SK-N-SH treated with all-trans-retinoic acid at 6 μM for 48 hours (cell line): ENCODE results near the gene OCLN.

Source experiments
- ARNTL ChIP-seq: fragments of 450-650 bp; formaldehyde crosslinking; IDR thresholded peaks from 2 replicates; pipeline ENCODE4 v1.5.0; 2020; ENCODE audit warnings: low read depth, mild to moderate bottlenecking, moderate library complexity, borderline replicate concordance
- CSDC2 ChIP-seq: fragments of 250-450 bp; sonication (Bioruptor Pico); IDR thresholded peaks from 2 replicates; pipeline ENCODE4 v1.5.0; 2020; ENCODE audit warnings: mild to moderate bottlenecking, moderate library complexity
- ESRRG ChIP-seq: fragments of 250-450 bp; sonication (Bioruptor Pico); IDR thresholded peaks from 2 replicates; pipeline ENCODE4 v1.6.1; 2021; ENCODE audit warnings: mild to moderate bottlenecking
- RARB ChIP-seq: fragments of 250-450 bp; sonication (Bioruptor Pico); IDR thresholded peaks from 2 replicates; pipeline ENCODE4 v1.8.0; 2021; ENCODE audit warnings: mild to moderate bottlenecking, moderate library complexity
- ZC3H10 ChIP-seq: fragments of 250-450 bp; sonication (Bioruptor Pico); IDR thresholded peaks from 2 replicates; pipeline ENCODE4 v1.5.1; 2021; ENCODE audit warnings: mild to moderate bottlenecking, moderate library complexity
- TF ChIP-seq, protein P1 (sequence below): fragments of 250-450 bp; sonication (Bioruptor Pico); IDR thresholded peaks from 2 replicates; pipeline ENCODE4 v1.5.1; 2020; ENCODE audit warnings: low read depth, mild to moderate bottlenecking, moderate library complexity
- TF ChIP-seq, protein P2 (sequence below): fragments of 250-450 bp; sonication (Bioruptor Pico); IDR thresholded peaks from 2 replicates; pipeline ENCODE4 v1.5.0; 2020; ENCODE audit warnings: mild to moderate bottlenecking, moderate library complexity

DNA sequence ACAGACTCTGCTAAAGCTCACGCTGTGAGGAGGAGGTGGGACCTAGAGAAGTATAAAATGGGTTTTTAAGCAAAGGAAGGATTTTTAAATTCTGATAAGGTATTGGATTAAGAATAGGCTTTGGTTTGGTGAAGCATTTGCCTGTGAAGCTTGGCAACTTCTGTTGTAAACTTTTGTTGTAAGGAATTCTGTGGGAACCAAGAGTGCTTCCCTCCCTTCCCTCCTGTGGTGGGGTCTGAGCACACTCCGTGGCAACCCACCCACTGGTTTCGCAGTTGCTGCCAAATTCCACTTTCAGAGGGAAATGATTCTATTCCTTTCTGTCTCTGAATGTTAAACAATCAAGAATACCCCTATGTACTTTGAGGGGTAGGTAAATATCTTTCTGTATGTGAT, 38.8 kb downstream of the OCLN start:
- TF ChIP-seq RARB (no peak), CSDC2 (CRISPR knock-in tag) (no peak), ARNTL (CRISPR knock-in tag) (no peak), ESRRG (CRISPR knock-in tag) (no peak), ZC3H10 (CRISPR knock-in tag) (no peak)
- TF ChIP-seq, protein P1, sequence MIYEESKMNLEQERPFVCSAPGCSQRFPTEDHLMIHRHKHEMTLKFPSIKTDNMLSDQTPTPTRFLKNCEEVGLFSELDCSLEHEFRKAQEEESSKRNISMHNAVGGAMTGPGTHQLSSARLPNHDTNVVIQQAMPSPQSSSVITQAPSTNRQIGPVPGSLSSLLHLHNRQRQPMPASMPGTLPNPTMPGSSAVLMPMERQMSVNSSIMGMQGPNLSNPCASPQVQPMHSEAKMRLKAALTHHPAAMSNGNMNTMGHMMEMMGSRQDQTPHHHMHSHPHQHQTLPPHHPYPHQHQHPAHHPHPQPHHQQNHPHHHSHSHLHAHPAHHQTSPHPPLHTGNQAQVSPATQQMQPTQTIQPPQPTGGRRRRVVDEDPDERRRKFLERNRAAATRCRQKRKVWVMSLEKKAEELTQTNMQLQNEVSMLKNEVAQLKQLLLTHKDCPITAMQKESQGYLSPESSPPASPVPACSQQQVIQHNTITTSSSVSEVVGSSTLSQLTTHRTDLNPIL (CRISPR knock-in tag) = no peak
- TF ChIP-seq, protein P2, sequence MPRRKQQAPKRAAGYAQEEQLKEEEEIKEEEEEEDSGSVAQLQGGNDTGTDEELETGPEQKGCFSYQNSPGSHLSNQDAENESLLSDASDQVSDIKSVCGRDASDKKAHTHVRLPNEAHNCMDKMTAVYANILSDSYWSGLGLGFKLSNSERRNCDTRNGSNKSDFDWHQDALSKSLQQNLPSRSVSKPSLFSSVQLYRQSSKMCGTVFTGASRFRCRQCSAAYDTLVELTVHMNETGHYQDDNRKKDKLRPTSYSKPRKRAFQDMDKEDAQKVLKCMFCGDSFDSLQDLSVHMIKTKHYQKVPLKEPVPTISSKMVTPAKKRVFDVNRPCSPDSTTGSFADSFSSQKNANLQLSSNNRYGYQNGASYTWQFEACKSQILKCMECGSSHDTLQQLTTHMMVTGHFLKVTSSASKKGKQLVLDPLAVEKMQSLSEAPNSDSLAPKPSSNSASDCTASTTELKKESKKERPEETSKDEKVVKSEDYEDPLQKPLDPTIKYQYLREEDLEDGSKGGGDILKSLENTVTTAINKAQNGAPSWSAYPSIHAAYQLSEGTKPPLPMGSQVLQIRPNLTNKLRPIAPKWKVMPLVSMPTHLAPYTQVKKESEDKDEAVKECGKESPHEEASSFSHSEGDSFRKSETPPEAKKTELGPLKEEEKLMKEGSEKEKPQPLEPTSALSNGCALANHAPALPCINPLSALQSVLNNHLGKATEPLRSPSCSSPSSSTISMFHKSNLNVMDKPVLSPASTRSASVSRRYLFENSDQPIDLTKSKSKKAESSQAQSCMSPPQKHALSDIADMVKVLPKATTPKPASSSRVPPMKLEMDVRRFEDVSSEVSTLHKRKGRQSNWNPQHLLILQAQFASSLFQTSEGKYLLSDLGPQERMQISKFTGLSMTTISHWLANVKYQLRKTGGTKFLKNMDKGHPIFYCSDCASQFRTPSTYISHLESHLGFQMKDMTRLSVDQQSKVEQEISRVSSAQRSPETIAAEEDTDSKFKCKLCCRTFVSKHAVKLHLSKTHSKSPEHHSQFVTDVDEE = no peak
